ENCODE data around the gene CANT1.

Gene CANT1

GRCh38 chr17:79041041-79041570 lies 31.5 kb upstream of the CANT1 start:
- Histone ChIP-seq H3K79me2 (no peaks in the 10 kb centered on the region), H3K36me3 (ENCODE audit: control insufficient read depth, insufficient read depth, low read length) (no peaks in the 10 kb centered on the region), H3K9me3 (ENCODE audit: control insufficient read depth, low read length) (no peaks in the 10 kb centered on the region), H3K4me1 (no peaks in the 10 kb centered on the region), H3K9ac (no peak overlapping the region), H2AFZ (no peak overlapping the region), H3K4me3 (ENCODE audit: low read depth, low read length) (no peak overlapping the region), H3K4me2 (ENCODE audit: low read length) (no peak overlapping the region), H3K27ac (no peak overlapping the region), H3K27me3 (ENCODE audit: control insufficient read depth, insufficient read depth, low read length) (no peaks in the 10 kb centered on the region)
- TF ChIP-seq CTCF (IDR thresholded peaks at IDR 0.05), result no peak

- no peaks in the 10 kb centered on the region for H3K4me1 ChIP-seq
- H2AFZ ChIP-seq, result no peak overlapping the region
- H3K27ac ChIP-seq, result no peak overlapping the region
- no peaks in the 10 kb centered on the region for H3K9me3 ChIP-seq (ENCODE audit: control insufficient read depth, low read length)
- H3K79me2 ChIP-seq, result no peaks in the 10 kb centered on the region
- no peaks in the 10 kb centered on the region for H3K36me3 ChIP-seq (ENCODE audit: control insufficient read depth, insufficient read depth, low read length)
- no peak overlapping the region for H3K4me3 ChIP-seq (ENCODE audit: low read depth, low read length)
- H3K27me3 ChIP-seq (ENCODE audit: control insufficient read depth, insufficient read depth, low read length), result no peaks in the 10 kb centered on the region
- H3K9ac ChIP-seq, result no peak overlapping the region
- TF ChIP-seq CTCF (IDR thresholded peaks at IDR 0.05), result no peak
- H3K4me2 ChIP-seq (ENCODE audit: low read length), result no peak overlapping the region
Observed at GRCh38 chr17:79039886-79040285, 30.3 kb upstream of the CANT1 start.

GRCh38 chr17:79039171-79039570 lies 29.6 kb upstream of the CANT1 start:
- H3K9me3 ChIP-seq (ENCODE audit: control insufficient read depth, low read length), result no peaks in the 10 kb centered on the region
- H3K36me3 ChIP-seq (ENCODE audit: control insufficient read depth, insufficient read depth, low read length), result no peaks in the 10 kb centered on the region
- no peak overlapping the region for H3K27ac ChIP-seq
- H3K4me3 ChIP-seq (ENCODE audit: low read depth, low read length), result no peak overlapping the region
- H2AFZ ChIP-seq, result no peak overlapping the region
- no peaks in the 10 kb centered on the region for H3K27me3 ChIP-seq (ENCODE audit: control insufficient read depth, insufficient read depth, low read length)
- H3K4me1 ChIP-seq, result no peaks in the 10 kb centered on the region
- no peak overlapping the region for H3K9ac ChIP-seq
- H3K79me2 ChIP-seq, result no peaks in the 10 kb centered on the region
- no peak for TF ChIP-seq CTCF (IDR thresholded peaks at IDR 0.05)
- H3K4me2 ChIP-seq (ENCODE audit: low read length), result no peak overlapping the region

- H3K9ac ChIP-seq, result no peak overlapping the region
- H2AFZ ChIP-seq, result no peak overlapping the region
- no peaks in the 10 kb centered on the region for H3K4me1 ChIP-seq
- H3K36me3 ChIP-seq (ENCODE audit: control insufficient read depth, insufficient read depth, low read length), result no peaks in the 10 kb centered on the region
- no peak overlapping the region for H3K27ac ChIP-seq
- no peak for TF ChIP-seq CTCF (IDR thresholded peaks at IDR 0.05)
- no peaks in the 10 kb centered on the region for H3K27me3 ChIP-seq (ENCODE audit: control insufficient read depth, insufficient read depth, low read length)
- no peaks in the 10 kb centered on the region for H3K9me3 ChIP-seq (ENCODE audit: control insufficient read depth, low read length)
- H3K79me2 ChIP-seq, result no peaks in the 10 kb centered on the region
- no peak overlapping the region for H3K4me2 ChIP-seq (ENCODE audit: low read length)
- H3K4me3 ChIP-seq (ENCODE audit: low read depth, low read length), result no peak overlapping the region
Observed at GRCh38 chr17:79038545-79039135, 29.1 kb upstream of the CANT1 start.

GRCh38 chr17:79036596-79036995 lies 27.0 kb upstream of the CANT1 start:
- no peak overlapping the region for H3K9ac ChIP-seq
- H3K4me1 ChIP-seq, result no peaks in the 10 kb centered on the region
- no peak for TF ChIP-seq CTCF (IDR thresholded peaks at IDR 0.05)

More at GRCh38 chr17:79036596-79036995, 27.0 kb upstream of the CANT1 start:
- Histone ChIP-seq H3K9me3 (ENCODE audit: control insufficient read depth, low read length) (no peaks in the 10 kb centered on the region), H3K4me2 (ENCODE audit: low read length) (no peak overlapping the region), H3K4me3 (ENCODE audit: low read depth, low read length) (no peak overlapping the region), H3K27me3 (ENCODE audit: control insufficient read depth, insufficient read depth, low read length) (no peaks in the 10 kb centered on the region), H2AFZ (no peak overlapping the region), H3K27ac (no peak overlapping the region), H3K79me2 (no peaks in the 10 kb centered on the region), H3K36me3 (ENCODE audit: control insufficient read depth, insufficient read depth, low read length) (no peaks in the 10 kb centered on the region)

Measured in parathyroid adenoma (tissue), 2 donors.